ENCODE measurements around the gene DTNB.

- TF ChIP-seq CTCF (conservative IDR thresholded peaks at IDR 0.05) (no peak), ZFX (IDR thresholded peaks at IDR 0.05) (no peak)
These were observed 167.8 kb downstream of the DTNB start for GRCh38 chr2:25505622-25506021.

All from C4-2B (cell line).